ENCODE data around the gene PPIA. TPM values are rescaled to one million over a fixed set of nuclear protein-coding genes. Genes with fewer than 3 reads are reported as not detected.

PPIA gene
- total RNA-seq: 1,505 and 1,612 TPM in 2 replicates

- TF ChIP-seq CTCF (IDR thresholded peaks at IDR 0.05; ENCODE audit: extremely low read depth, low read depth, low read length): no peak
- peaks cover 44% of the 10 kb centered on the region for H3K79me2 ChIP-seq (ENCODE audit: insufficient read depth, low read length)
- peak; percentile 100 for DNase-seq (ENCODE audit: insufficient read length, low spot score, missing footprints)
- H4K20me1 ChIP-seq (ENCODE audit: insufficient read depth, low read length): peaks cover 37% of the 10 kb centered on the region
- no peaks in the 10 kb centered on the region for H3K9me3 ChIP-seq (ENCODE audit: low read depth, low read length)
- no peaks in the 10 kb centered on the region for H3K27me3 ChIP-seq (ENCODE audit: insufficient read depth, low read length)
- peaks cover 30% of the 10 kb centered on the region for H3K36me3 ChIP-seq (ENCODE audit: insufficient read depth, low read length)
- H3K4me1 ChIP-seq (ENCODE audit: insufficient read depth, low read length): peaks cover 21% of the 10 kb centered on the region
- H2AFZ ChIP-seq (ENCODE audit: low read length): peak within 1 kb of the TSS; percentile 93
- peak within 1 kb of the TSS; percentile 95 for H3K4me2 ChIP-seq (ENCODE audit: insufficient read depth, low read length)
- H3K4me3 ChIP-seq (ENCODE audit: insufficient read depth, low read length): peak within 1 kb of the TSS; percentile 99
- peak within 1 kb of the TSS; percentile 98 for H3K27ac ChIP-seq (ENCODE audit: low read depth, low read length)
Measured at GRCh38 chr7:44796504-44797328, at the start of gene PPIA. TSS of gene PPIA (plus strand) at chr7:44796681. CDS start at chr7:44796725, 44 bp downstream.

- Histone ChIP-seq H4K20me1 (ENCODE audit: insufficient read depth, low read length) (peaks cover 27% of the 10 kb centered on the region), H3K9me3 (ENCODE audit: low read depth, low read length) (no peaks in the 10 kb centered on the region), H3K36me3 (ENCODE audit: insufficient read depth, low read length) (no peaks in the 10 kb centered on the region), H3K4me2 (ENCODE audit: insufficient read depth, low read length) (peak within 1 kb of the TSS; percentile 94), H3K27me3 (ENCODE audit: insufficient read depth, low read length) (no peaks in the 10 kb centered on the region), H2AFZ (ENCODE audit: low read length) (peak within 1 kb of the TSS; percentile 88), H3K27ac (ENCODE audit: low read depth, low read length) (peak within 1 kb of the TSS; percentile 80), H3K79me2 (ENCODE audit: insufficient read depth, low read length) (peaks cover 43% of the 10 kb centered on the region), H3K4me3 (ENCODE audit: insufficient read depth, low read length) (peak within 1 kb of the TSS; percentile 83), H3K4me1 (ENCODE audit: insufficient read depth, low read length) (peaks cover 10% of the 10 kb centered on the region)
- DNase-seq (ENCODE audit: insufficient read length, low spot score, missing footprints): peak; percentile 100
- TF ChIP-seq CTCF (IDR thresholded peaks at IDR 0.05; ENCODE audit: extremely low read depth, low read depth, low read length): no peak
Measured at GRCh38 chr7:44748045-44748947, 48.2 kb upstream of the PPIA start, which contains the start of gene ZMIZ2. TSS of gene ZMIZ2 (plus strand) at chr7:44748847. CDS start at chr7:44756250, 7,403 bp downstream.

GRCh38 chr7:44748948-44749731 lies 47.3 kb upstream of the PPIA start:
- H3K27me3 ChIP-seq (ENCODE audit: insufficient read depth, low read length): no peaks in the 10 kb centered on the region
- no peak for TF ChIP-seq CTCF (IDR thresholded peaks at IDR 0.05; ENCODE audit: extremely low read depth, low read depth, low read length)
- DNase-seq (ENCODE audit: insufficient read length, low spot score, missing footprints): peak; percentile 76
- peaks cover 10% of the 10 kb centered on the region for H3K4me1 ChIP-seq (ENCODE audit: insufficient read depth, low read length)
- peak overlapping the region; percentile 83 for H3K4me3 ChIP-seq (ENCODE audit: insufficient read depth, low read length)
- no peak overlapping the region for H2AFZ ChIP-seq (ENCODE audit: low read length)
- H3K27ac ChIP-seq (ENCODE audit: low read depth, low read length): peak overlapping the region; percentile 64
- peak overlapping the region; percentile 94 for H3K4me2 ChIP-seq (ENCODE audit: insufficient read depth, low read length)
- H3K9me3 ChIP-seq (ENCODE audit: low read depth, low read length): no peaks in the 10 kb centered on the region
- peaks cover 29% of the 10 kb centered on the region for H4K20me1 ChIP-seq (ENCODE audit: insufficient read depth, low read length)
- no peaks in the 10 kb centered on the region for H3K36me3 ChIP-seq (ENCODE audit: insufficient read depth, low read length)
- peaks cover 52% of the 10 kb centered on the region for H3K79me2 ChIP-seq (ENCODE audit: insufficient read depth, low read length)

All from osteoblast (primary cell).